H1 (cell line): ENCODE data around the gene TCF20. TPM values are rescaled to one million over a fixed set of nuclear protein-coding genes. Genes with fewer than 3 reads are reported as not detected.

Experiments
- CTCF ChIA-PET: fragments of 300-600 bp; sonication (Branson Sonifier 250); formaldehyde crosslinking; loops from one replicate; lab custom pipeline; 2021; ENCODE audit not compliant: partially characterized antibody; lab: Charles Lee
- POLR2A ChIA-PET: fragments of 300-600 bp; sonication (Branson Sonifier 250); formaldehyde crosslinking; loops from one replicate; lab custom pipeline; 2021; ENCODE audit warnings: inconsistent platforms; ENCODE audit not compliant: partially characterized antibody; lab: Charles Lee
- DNase-seq, 2 experiments: peaks; one replicate each; pipeline versions ENCODE4 v3.0.0 to v3.0.0-alpha.2; 2010 to 2022; ENCODE audit warnings: low spot score in 2 of 2, low read depth in 1 of 2, mixed read lengths in 1 of 2
- FAIRE-seq: peaks from 2 replicates; lab custom pipeline; 2011; peaks lifted over from hg19 to GRCh38; lab: Jason Lieb, UNC
- H2AFZ ChIP-seq: 2 replicates; pipeline ENCODE4 v1.8.1; 2012; ENCODE audit warnings: low read length, inconsistent platforms
- H2AK5ac ChIP-seq: 2 replicates; pipeline ENCODE4 v1.6.1; 2013; ENCODE audit warnings: low read depth, low read length
- H2BK120ac ChIP-seq: replicated peaks from 2 replicates; pipeline ENCODE3; 2013; ENCODE audit warnings: low read depth, low read length, inconsistent platforms
- H2BK12ac ChIP-seq: 2 replicates; pipeline ENCODE4 v1.6.1; 2013; ENCODE audit warnings: low read depth, low read length
- H2BK15ac ChIP-seq: 2 replicates; pipeline ENCODE4 v1.6.1; 2013; ENCODE audit warnings: low read length
- H2BK20ac ChIP-seq: 2 replicates; pipeline ENCODE4 v1.6.1; 2013; ENCODE audit warnings: low read length
- H2BK5ac ChIP-seq: 2 replicates; pipeline ENCODE4 v1.6.1; 2013; ENCODE audit warnings: low read depth, low read length
- H3K14ac ChIP-seq: 2 replicates; pipeline ENCODE4 v1.6.1; 2013; ENCODE audit warnings: inconsistent platforms; ENCODE audit not compliant: insufficient read length
- H3K18ac ChIP-seq: 2 replicates; pipeline ENCODE4 v1.6.1; 2013; ENCODE audit warnings: low read length; ENCODE audit errors: extremely low read depth
- H3K23ac ChIP-seq: 2 replicates; pipeline ENCODE4 v1.6.1; 2013; ENCODE audit warnings: inconsistent platforms; ENCODE audit not compliant: insufficient read length
- H3K23me2 ChIP-seq: 2 replicates; pipeline ENCODE4 v1.6.1; 2013; ENCODE audit warnings: low read depth, low read length
- H3K27ac ChIP-seq: 2 replicates; pipeline ENCODE4 v1.6.1; 2011; ENCODE audit warnings: low read depth, low read length, inconsistent platforms
- H3K27me3 ChIP-seq, 4 experiments: replicated peaks in 1 of 4; 1 replicate in 1 of 4; 2 replicates in 3 of 4; pipeline versions ENCODE4 v1.6.1 to v1.8.1; 2011 to 2013; ENCODE audit warnings: low read length in 3 of 4, mild to moderate bottlenecking in 3 of 4, inconsistent platforms in 2 of 4, mixed read lengths in 2 of 4, moderate library complexity in 1 of 4; ENCODE audit not compliant: control insufficient read depth in 3 of 4, insufficient read depth in 3 of 4; ENCODE audit errors: extremely low read depth in 1 of 4
- H3K36me3 ChIP-seq, 4 experiments: 2 replicates each; pipeline versions ENCODE4 v1.6.1 to v1.8.1; 2011 to 2013; ENCODE audit warnings: mild to moderate bottlenecking in 4 of 4, low read length in 3 of 4, moderate library complexity in 2 of 4, control low read depth in 1 of 4, inconsistent platforms in 1 of 4; ENCODE audit not compliant: insufficient read depth in 4 of 4, control insufficient read depth in 2 of 4
- H3K4ac ChIP-seq: replicated peaks from 2 replicates; pipeline ENCODE3; 2013; ENCODE audit warnings: low read length, low read depth, mixed read lengths, inconsistent platforms; ENCODE audit not compliant: insufficient read length
- H3K4me1 ChIP-seq, 4 experiments: replicated peaks in 1 of 4; 1 replicate in 1 of 4; 2 replicates in 3 of 4; pipeline versions ENCODE4 v1.6.1 to v1.8.1; 2011 to 2013; ENCODE audit warnings: low read length in 3 of 4, inconsistent platforms in 2 of 4, mixed read lengths in 1 of 4; ENCODE audit not compliant: insufficient read depth in 4 of 4, control insufficient read depth in 3 of 4
- H3K4me2 ChIP-seq, 2 experiments: 2 replicates each; pipeline versions ENCODE4 v1.6.1 to v1.8.1; 2011 to 2013; ENCODE audit warnings: low read depth in 2 of 2, low read length in 2 of 2, control low read depth in 1 of 2, inconsistent platforms in 1 of 2, mild to moderate bottlenecking in 1 of 2; ENCODE audit not compliant: insufficient read depth in 1 of 2
- H3K4me3 ChIP-seq, 4 experiments: fragments of 200-600, 300-600 bp in 1 of 4; sonication (generic), shearing (Covaris generic), sonication (Bioruptor Twin) in 1 of 4; 2 replicates each; pipeline versions ENCODE4 v1.5.1 to v1.8.1; 2011 to 2016; ENCODE audit warnings: low read length in 4 of 4, low read depth in 3 of 4, control low read depth in 2 of 4, inconsistent platforms in 2 of 4, mild to moderate bottlenecking in 2 of 4, mixed read lengths in 1 of 4, moderate library complexity in 1 of 4; ENCODE audit not compliant: insufficient read depth in 2 of 4; ENCODE audit errors: extremely low read depth in 1 of 4
- H3K56ac ChIP-seq: replicated peaks from 2 replicates; pipeline ENCODE3; 2013; ENCODE audit warnings: low read depth, mild to moderate bottlenecking, mixed read lengths, low read length, inconsistent platforms; ENCODE audit not compliant: insufficient read length
- H3K79me1 ChIP-seq: 2 replicates; pipeline ENCODE4 v1.6.1; 2013; ENCODE audit warnings: low read depth, low read length, control low read depth
- H3K79me2 ChIP-seq, 2 experiments: 2 replicates each; pipeline versions ENCODE4 v1.6.1 to v1.8.1; 2012 to 2013; ENCODE audit warnings: low read length in 2 of 2, mild to moderate bottlenecking in 2 of 2, inconsistent platforms in 1 of 2; ENCODE audit not compliant: insufficient read depth in 2 of 2, control insufficient read depth in 1 of 2
- H3K9ac ChIP-seq, 4 experiments: replicated peaks in 1 of 4; 1 replicate in 1 of 4; 2 replicates in 3 of 4; pipeline versions ENCODE4 v1.6.1 to v1.8.1; 2011 to 2013; ENCODE audit warnings: low read depth in 3 of 4, low read length in 3 of 4, control low read depth in 2 of 4, mild to moderate bottlenecking in 2 of 4, moderate library complexity in 2 of 4, inconsistent platforms in 1 of 4; ENCODE audit errors: extremely low read depth in 1 of 4
- H3K9me3 ChIP-seq, 2 experiments: 2 replicates each; pipeline versions ENCODE4 v1.6.1 to v1.8.1; 2012 to 2013; ENCODE audit warnings: mild to moderate bottlenecking in 2 of 2, moderate library complexity in 2 of 2, control low read depth in 1 of 2, inconsistent platforms in 1 of 2, low read depth in 1 of 2, low read length in 1 of 2, mixed read lengths in 1 of 2; ENCODE audit not compliant: insufficient read depth in 2 of 2
- H4K20me1 ChIP-seq, 2 experiments: replicated peaks in 1 of 2; 2 replicates each; pipeline versions ENCODE3 to v1.8.1; 2011 to 2013; ENCODE audit warnings: inconsistent platforms in 2 of 2, low read length in 2 of 2, mild to moderate bottlenecking in 1 of 2; ENCODE audit not compliant: insufficient read depth in 2 of 2, control insufficient read depth in 1 of 2
- H4K5ac ChIP-seq: 2 replicates; pipeline ENCODE4 v1.6.1; 2013; ENCODE audit warnings: low read length, low read depth, mixed read lengths, inconsistent platforms; ENCODE audit not compliant: insufficient read length
- H4K8ac ChIP-seq: 2 replicates; pipeline ENCODE4 v1.8.0; 2013; ENCODE audit warnings: mild to moderate bottlenecking, moderate library complexity, low read length, inconsistent platforms; ENCODE audit not compliant: insufficient read depth; ENCODE audit errors: extremely low read depth
- H4K91ac ChIP-seq: replicated peaks from 2 replicates; pipeline ENCODE3; 2013; ENCODE audit warnings: low read length, mixed read lengths, inconsistent platforms; ENCODE audit not compliant: insufficient read length
- EGR1 ChIP-seq: IDR thresholded peaks from 2 replicates; pipeline ENCODE4 v1.6.1; 2011; ENCODE audit warnings: low read depth, low read length, borderline replicate concordance
- EP300 ChIP-seq, 2 experiments: IDR thresholded peaks; 1 replicate in 1 of 2; 2 replicates in 1 of 2; pipeline ENCODE4 v1.6.1; 2011 to 2012; ENCODE audit warnings: low read depth in 2 of 2, low read length in 2 of 2, mild to moderate bottlenecking in 2 of 2, borderline replicate concordance in 1 of 2, inconsistent platforms in 1 of 2, moderate library complexity in 1 of 2
- POU5F1 ChIP-seq: IDR thresholded peaks from 2 replicates; pipeline ENCODE4 v1.6.1; 2011; ENCODE audit warnings: low read depth, mild to moderate bottlenecking, low read length, moderate library complexity
- RNF2 ChIP-seq: fragments of 200-900, 300-1000 bp; sonication (generic); IDR thresholded peaks from 2 replicates; pipeline ENCODE4 v1.7.1; 2016; ENCODE audit warnings: borderline replicate concordance, low read depth, mild to moderate bottlenecking, antibody characterized with exemption, low read length; ENCODE audit not compliant: poor library complexity, severe bottlenecking; ENCODE audit errors: missing control alignments
- SIRT6 ChIP-seq: IDR thresholded peaks from one replicate; pipeline ENCODE4 v1.7.1; 2012; ENCODE audit warnings: low read length, inconsistent platforms
- SP1 ChIP-seq: IDR thresholded peaks from 2 replicates; pipeline ENCODE4 v1.6.1; 2011; ENCODE audit warnings: low read depth, low read length
- SP2 ChIP-seq: IDR thresholded peaks from 2 replicates; pipeline ENCODE4 v1.6.1; 2012; ENCODE audit warnings: mild to moderate bottlenecking, low read length, inconsistent platforms
- TEAD4 ChIP-seq: IDR thresholded peaks from 2 replicates; pipeline ENCODE4 v1.6.1; 2012; ENCODE audit warnings: low read depth, low read length, inconsistent platforms, mixed read lengths
- WGBS, 2 experiments: shearing (Covaris generic) in 1 of 2; methylation state at CpG; one replicate each; pipeline versions ENCODE4 v1.1.6 to v1.1.7; 2013 to 2015; ENCODE audit warnings: low lambda C conversion rate in 2 of 2, mixed read lengths in 2 of 2, inconsistent platforms in 1 of 2, low coverage in 1 of 2, missing lambda C conversion rate in 1 of 2; ENCODE audit not compliant: insufficient replicate concordance in 2 of 2, insufficient coverage in 1 of 2, insufficient read length in 1 of 2; ENCODE audit errors: extremely low coverage in 1 of 2, missing lambda C conversion rate in 1 of 2; 5-methylcytosine and 5-hydroxymethylcytosine counted together
- polyA plus RNA-seq, 7 experiments: library from polyadenylated mRNA; depleted of rRNA in 3 of 7; stranded (reverse) in 5 of 7; unstranded in 2 of 7; fragments of >200 nt in 5 of 7; fragments of 200-250 nt in 2 of 7; gene quantifications; 1 replicate in 5 of 7; 2 replicates in 1 of 7; 4 replicates in 1 of 7; pipeline versions ENCODE4 v1.2.1 to v1.2.3, GENCODE V29; 2011 to 2013; ENCODE audit warnings: missing spikeins in 2 of 7, mixed read lengths in 2 of 7
- total RNA-seq: library from RNA; stranded (reverse); fragmentation: NEBNext Ultra II Directional; extraction: Animal tissue kit (Norgen Biotek cat#: 25700); gene quantifications from 2 replicates; pipeline ENCODE4 v1.2.1, GENCODE V29; 2021
- TF ChIP-seq, protein P1 (sequence below), 3 experiments: IDR thresholded peaks; 1 replicate in 2 of 3; 2 replicates in 1 of 3; pipeline versions ENCODE4 v1.5.1 to v1.6.1; 2011; ENCODE audit warnings: low read length in 3 of 3, mild to moderate bottlenecking in 3 of 3, inconsistent platforms in 2 of 3, low read depth in 1 of 3, moderate library complexity in 1 of 3; ENCODE audit not compliant: insufficient read depth in 1 of 3; ENCODE audit errors: control extremely low read depth in 1 of 3
- TF ChIP-seq, protein P2 (sequence below): IDR thresholded peaks from 2 replicates; pipeline ENCODE4 v1.6.1; 2011; ENCODE audit warnings: low read length, improper control_type of control experiment

Gene TCF20
- total and polyA plus RNA-seq, 2 of the 8 experiments (the other 6 are each of a cell fraction or from before 2014, with no cell fraction given), result 22.0 to 79.8 TPM

DNA sequence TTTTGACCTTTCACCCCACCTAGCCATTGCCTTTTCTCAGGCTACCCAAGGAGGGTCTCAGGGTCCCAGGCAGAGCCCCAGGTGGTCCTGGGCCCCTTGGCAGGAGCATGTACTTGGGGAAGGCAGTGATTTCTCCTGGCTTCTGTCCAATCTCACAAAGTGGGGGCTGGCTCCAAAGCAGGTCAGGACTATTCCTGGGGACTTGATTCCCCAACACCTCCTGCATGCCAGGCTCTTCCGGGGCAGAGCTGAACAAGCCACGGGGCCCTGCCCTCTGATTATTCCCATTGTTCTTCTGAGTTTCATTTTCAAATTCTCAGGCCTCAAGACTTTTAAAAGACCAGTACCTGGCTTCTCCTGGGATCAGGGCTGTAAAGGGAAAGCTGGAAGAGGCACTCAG lies 1.5 kb upstream of the TCF20 start:
- Histone ChIP-seq H4K20me1 (peaks cover 14 to 16% of the 10 kb centered on the region in 2 experiments), H4K8ac (no peak overlapping the region), H3K36me3 (no peaks in the 10 kb centered on the region), H3K56ac (no peak overlapping the region), H3K79me1 (peaks cover 2% of the 10 kb centered on the region; the same call in 1 of the 2 replicates), H3K4me1 (peaks cover 23 to 41% (median 29%) of the 10 kb centered on the region in 4 experiments), H3K4me2 (no peak overlapping the region), H3K14ac (no peak overlapping the region), H2BK20ac (no peak overlapping the region), H3K79me2 (peaks cover 13 to 25% of the 10 kb centered on the region in 2 experiments), H3K27me3 (peaks cover 0 to 9% (median 4%) of the 10 kb centered on the region in 4 experiments; a peak in 5 of 7 replicates), H4K5ac (no peak overlapping the region), H4K91ac (no peak overlapping the region), H3K27ac (no peak overlapping the region), H2AFZ (no peak overlapping the region), H3K9me3 (no peaks in the 10 kb centered on the region), H2BK5ac (no peak overlapping the region), H3K23ac (no peak overlapping the region), H2BK15ac (no peak overlapping the region), H2AK5ac (no peak overlapping the region), H2BK120ac (no peak overlapping the region), H3K4me3 (no peak overlapping the region), H3K18ac (no peak overlapping the region), H3K4ac (no peak overlapping the region), H2BK12ac (no peak overlapping the region), H3K9ac (no peak overlapping the region), H3K23me2 (peaks cover 4% of the 10 kb centered on the region)
- DNase-seq (no peak), FAIRE-seq (no peak)
- CTCF ChIA-PET, result interaction anchor here (0.8 to 3.0 kb wide), 3 partner anchors 10 to 172 kb away, joined by 3 to 12 read pairs (median 5); no protein-coding TSS in a partner anchor
- WGBS, 2 experiments, result 97% methylated on average over 2 of the region's 2 CpGs; no CpG with 5 or more reads in 1 of the 2 experiments
- POLR2A ChIA-PET, result interaction anchor here (1.0 kb wide), 1 partner anchor 55 kb away, joined by 3 read pairs; no protein-coding TSS in a partner anchor
- TF ChIP-seq EGR1, result no peak
- TF ChIP-seq, protein P1, sequence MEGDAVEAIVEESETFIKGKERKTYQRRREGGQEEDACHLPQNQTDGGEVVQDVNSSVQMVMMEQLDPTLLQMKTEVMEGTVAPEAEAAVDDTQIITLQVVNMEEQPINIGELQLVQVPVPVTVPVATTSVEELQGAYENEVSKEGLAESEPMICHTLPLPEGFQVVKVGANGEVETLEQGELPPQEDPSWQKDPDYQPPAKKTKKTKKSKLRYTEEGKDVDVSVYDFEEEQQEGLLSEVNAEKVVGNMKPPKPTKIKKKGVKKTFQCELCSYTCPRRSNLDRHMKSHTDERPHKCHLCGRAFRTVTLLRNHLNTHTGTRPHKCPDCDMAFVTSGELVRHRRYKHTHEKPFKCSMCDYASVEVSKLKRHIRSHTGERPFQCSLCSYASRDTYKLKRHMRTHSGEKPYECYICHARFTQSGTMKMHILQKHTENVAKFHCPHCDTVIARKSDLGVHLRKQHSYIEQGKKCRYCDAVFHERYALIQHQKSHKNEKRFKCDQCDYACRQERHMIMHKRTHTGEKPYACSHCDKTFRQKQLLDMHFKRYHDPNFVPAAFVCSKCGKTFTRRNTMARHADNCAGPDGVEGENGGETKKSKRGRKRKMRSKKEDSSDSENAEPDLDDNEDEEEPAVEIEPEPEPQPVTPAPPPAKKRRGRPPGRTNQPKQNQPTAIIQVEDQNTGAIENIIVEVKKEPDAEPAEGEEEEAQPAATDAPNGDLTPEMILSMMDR (IDR thresholded peaks at IDR 0.05; ENCODE audit: control extremely low read depth in 1 of 3, insufficient read depth in 1 of 3, low read depth in 1 of 3, low read length in 3 of 3), result no peak
- TF ChIP-seq SIRT6, result no peak
- TF ChIP-seq SP1, result no peak
- no peak for TF ChIP-seq TEAD4
- no peak for TF ChIP-seq POU5F1
- TF ChIP-seq, protein P2, sequence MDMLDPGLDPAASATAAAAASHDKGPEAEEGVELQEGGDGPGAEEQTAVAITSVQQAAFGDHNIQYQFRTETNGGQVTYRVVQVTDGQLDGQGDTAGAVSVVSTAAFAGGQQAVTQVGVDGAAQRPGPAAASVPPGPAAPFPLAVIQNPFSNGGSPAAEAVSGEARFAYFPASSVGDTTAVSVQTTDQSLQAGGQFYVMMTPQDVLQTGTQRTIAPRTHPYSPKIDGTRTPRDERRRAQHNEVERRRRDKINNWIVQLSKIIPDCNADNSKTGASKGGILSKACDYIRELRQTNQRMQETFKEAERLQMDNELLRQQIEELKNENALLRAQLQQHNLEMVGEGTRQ, result no peak
- no peak for TF ChIP-seq SP2
- TF ChIP-seq RNF2, result no peak
- no peak for TF ChIP-seq EP300 (IDR thresholded peaks at IDR 0.05; ENCODE audit: borderline replicate concordance in 1 of 2, low read depth in 2 of 2, low read length in 2 of 2)
